ENCODE results near the gene NDOR1.

NDOR1 gene

DNA sequence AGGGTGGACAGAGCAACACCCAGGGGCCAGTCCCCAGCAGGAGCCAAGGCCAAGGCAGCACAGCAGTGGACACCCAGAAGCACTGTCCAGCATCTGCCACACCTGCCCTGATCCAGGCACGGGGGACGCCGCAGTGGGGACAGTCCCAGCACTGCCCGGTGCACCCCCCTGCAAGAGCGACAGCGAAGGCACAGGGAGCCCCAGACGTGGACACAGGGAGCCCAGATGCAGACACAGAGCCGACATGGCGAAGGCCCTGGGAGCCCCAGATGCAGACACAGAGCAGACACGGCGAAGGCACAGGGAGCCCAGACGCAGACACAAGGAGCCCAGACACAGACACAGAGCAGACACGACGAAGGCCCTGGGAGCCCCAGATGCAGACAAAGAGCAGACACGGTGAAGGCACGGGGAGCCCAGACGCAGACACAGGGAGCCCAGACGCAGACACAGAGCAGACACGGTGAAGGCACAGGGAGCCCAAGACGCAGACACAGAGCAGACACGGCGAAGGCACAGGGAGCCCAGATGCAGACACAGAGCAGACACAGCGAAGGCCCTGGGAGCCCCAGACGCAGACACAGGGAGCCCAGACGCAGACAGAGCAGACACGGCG lies 21.4 kb upstream of the NDOR1 start:
- no peak for DNase-seq

DNA sequence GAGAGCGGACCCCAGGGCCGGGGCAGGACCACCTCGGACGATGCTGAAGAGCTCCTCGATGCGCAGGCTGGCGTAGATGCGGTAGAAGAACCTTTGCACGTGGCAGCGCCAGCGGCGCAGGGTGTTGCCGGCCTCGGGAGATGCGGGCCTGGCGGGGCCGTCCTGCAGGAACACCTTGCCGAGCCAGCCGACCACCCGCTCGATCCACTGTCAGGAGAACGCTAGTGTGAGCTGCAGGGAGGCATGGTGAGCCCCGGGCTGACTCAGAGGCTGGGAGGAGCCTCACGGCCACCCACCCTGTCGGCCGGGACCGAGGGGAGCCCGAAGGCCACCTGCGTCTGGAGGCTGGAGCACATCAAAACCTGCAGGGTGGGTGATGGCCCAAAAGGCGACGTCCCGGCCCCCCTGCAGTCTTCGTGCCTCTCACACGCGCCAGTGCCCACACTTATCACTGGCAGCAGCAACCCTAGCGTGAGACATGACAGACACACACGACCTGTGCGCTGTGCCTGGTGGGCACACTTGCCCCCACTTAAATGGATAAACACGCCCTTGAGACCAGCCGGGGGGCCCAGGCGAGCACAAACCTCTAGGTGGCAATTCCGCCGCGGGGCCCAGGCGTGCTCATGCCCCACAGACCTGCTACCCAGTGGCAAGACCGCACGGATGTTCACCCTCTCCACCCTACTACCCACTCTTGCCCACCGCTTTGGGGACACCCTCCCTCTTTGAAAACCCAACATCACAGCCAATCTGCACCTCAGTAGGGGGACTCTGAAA lies 20.4 kb upstream of the NDOR1 start:
- DNase-seq, result no peak

DNA sequence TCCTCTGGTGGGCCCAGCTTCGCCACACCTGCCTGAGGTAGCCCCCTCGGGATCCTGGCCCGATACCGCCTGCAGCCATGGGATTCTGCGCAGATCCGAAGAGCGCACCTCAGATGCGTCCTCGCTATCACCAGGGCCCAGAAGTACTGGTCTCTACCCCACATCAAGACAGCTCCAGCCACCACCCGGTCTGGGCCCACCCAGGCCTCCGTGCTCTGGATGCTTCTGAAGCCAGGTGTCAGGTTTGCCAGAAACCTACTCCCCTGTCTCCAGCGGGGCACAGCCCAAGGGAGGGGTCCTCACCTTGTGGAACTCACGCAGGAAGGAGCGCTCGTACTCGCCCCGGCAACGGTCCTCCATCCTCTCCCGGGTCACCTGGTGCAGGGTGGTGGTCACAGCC lies 19.6 kb upstream of the NDOR1 start:
- no peak for DNase-seq

DNA sequence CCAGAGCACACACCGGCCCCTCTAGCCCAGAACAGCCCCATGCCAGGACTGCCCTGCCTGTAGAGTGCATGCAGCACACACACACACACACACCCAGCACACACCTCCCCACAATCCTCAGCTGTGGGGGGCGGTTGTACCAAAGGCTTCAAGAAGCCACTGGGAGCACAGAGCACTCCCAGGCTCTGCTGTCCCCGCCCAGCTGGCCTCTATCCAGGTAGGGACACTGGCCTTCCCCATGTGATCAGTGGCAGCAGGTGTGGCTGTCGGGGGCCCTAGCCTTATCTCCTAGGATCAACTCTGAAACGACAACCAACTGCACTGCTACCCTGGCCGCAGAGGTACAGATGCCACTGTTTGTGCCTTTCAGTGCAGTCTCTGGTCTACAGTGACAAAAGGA lies 19.1 kb upstream of the NDOR1 start:
- no peak for DNase-seq

DNA sequence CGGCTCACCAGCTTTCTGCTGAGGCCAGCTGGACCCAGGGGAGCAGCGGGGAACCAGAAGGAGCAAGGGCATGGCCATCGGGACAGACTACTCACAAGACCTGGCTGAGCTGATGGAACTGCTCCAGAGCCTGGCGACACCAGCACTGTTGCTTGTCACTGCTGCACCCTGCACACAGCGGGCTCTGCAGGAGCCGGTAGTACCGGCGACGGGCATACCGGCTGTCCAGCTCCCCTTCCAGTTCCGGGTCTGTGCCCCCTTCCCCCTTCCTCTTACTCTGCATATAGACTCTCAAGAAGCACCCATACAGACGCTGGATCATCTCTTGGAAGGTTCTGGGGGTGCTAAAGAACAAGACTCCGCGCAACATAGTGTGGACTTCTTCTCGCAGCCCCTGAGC lies 18.1 kb upstream of the NDOR1 start:
- no peak for DNase-seq

DNA sequence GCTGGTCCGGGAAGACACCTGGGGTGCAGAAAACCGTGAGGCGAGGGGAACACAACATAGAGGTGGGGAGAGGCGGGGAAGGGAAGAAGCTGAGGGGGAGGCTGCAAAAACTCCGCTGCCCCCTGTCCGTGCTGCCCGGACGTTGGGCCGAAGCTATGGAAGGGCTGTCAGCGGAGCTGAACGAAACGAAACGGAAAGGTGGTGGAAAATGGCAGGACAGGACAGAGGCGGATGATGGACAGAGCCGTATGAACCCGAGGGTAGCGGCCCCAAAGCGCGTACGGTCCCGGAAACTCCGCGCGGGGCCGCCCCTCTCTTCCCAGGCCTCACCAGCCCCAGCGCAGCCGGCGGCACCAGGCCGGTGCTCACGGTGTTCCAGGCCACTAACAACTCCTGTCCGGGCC lies 17.4 kb upstream of the NDOR1 start:
- DNase-seq, result no peak

- DNase-seq, result peak; percentile 92
Observed at GRCh38 chr9:137188490-137189296, 16.8 kb upstream of the NDOR1 start, which contains the start of the genes ANAPC2 and SSNA1. TSS of gene ANAPC2 (minus strand) at chr9:137188560. CDS start at chr9:137188532, 28 bp downstream. TSS of gene SSNA1 (plus strand) at chr9:137188676. CDS start at chr9:137188727, 51 bp downstream.

GRCh38 chr9:137189297-137190295 lies 15.9 kb upstream of the NDOR1 start:
- DNase-seq, result no peak

GRCh38 chr9:137190315-137190856 lies 15.1 kb upstream of the NDOR1 start:
- no peak for DNase-seq

DNA sequence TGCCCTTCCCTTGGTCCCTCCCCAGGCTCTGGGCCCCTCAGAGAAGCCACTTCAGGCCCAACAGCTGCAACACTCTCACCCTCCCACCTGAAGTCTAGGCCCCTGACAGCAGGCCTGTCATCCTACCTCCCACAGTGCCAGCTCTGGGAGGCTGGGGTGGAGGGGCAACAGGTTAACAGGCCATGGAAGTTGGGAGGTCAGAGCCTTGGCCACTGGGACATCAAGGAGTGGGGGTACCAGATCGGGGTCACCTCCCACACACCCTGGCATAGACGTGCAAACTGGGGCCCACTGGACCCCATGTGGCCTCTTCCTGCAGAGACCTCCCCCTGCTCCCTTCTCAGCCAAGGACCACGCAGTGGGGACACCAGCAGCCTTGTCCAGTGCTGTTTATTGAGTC lies 14.3 kb upstream of the NDOR1 start:
- DNase-seq, result no peak

GRCh38 chr9:137191691-137192447 lies 13.6 kb upstream of the NDOR1 start:
- no peak for DNase-seq

GRCh38 chr9:137192448-137192780 lies 13.1 kb upstream of the NDOR1 start:
- DNase-seq, result no peak

- no peak for DNase-seq
Observed at GRCh38 chr9:137192859-137193258, 12.6 kb upstream of the NDOR1 start.

- no peak for DNase-seq
Observed at GRCh38 chr9:137193771-137194170, 11.7 kb upstream of the NDOR1 start.

DNA sequence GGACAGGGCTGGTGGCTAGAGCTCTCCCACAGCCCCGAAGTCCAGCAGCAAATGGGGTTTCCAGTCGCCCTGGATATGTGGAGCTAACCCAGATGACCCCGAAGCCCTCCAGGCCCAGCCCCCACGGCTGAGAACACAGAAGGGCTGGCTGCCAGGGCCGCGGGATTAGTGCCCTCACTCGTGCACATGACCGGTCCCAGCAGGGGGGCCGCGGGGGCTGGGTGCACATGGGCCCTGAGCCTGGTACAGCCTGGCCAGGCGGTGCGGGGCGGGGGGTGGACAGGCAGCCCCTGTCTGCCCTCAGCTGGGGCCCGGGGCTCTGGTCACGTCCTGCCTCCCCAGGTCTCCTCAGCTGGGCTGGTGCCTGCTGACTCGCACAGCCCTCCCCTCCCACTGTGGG lies 11.1 kb upstream of the NDOR1 start:
- no peak for DNase-seq

DNA sequence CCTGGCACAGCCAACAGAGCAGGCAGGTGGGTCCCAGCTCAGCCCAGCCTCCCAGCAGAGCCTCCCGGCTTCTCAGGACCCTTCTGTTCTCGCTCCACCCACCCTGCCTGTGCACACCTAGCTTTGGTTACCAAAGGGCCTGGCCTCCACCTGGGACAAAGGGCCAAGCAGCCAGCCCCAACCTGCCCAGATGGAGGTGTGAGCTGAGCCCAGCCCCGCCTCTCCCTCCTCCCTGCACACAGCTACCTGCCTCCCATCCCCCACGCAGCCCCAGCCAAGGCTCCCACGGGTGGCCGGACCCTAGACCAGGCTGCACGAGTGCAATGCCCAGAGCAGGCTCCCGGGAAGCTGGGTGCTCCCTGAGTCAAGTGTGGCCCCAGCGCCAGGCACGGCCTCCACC lies 10.6 kb upstream of the NDOR1 start:
- DNase-seq, result no peak

GRCh38 chr9:137195525-137196220 lies 9.8 kb upstream of the NDOR1 start:
- no peak for DNase-seq

- no peak for DNase-seq
Observed at GRCh38 chr9:137198051-137198901, 7.2 kb upstream of the NDOR1 start.

GRCh38 chr9:137198902-137199283 lies 6.6 kb upstream of the NDOR1 start:
- DNase-seq, result no peak
